K562 (cell line): ENCODE measurements around the gene GNPTAB.

ENCODE experiments used
- CBX2 ChIP-seq: fragments of 200-600 bp; sonication (generic); IDR thresholded peaks from one replicate; pipeline ENCODE4 v1.6.1; 2012; ENCODE audit warnings: mild to moderate bottlenecking, low read length, inconsistent platforms; ENCODE audit not compliant: insufficient read depth, poor library complexity, severe bottlenecking
- MAFF ChIP-seq: IDR thresholded peaks from 2 replicates; pipeline ENCODE4 v1.6.1; 2012; ENCODE audit warnings: low read length, improper control_type of control experiment
- PHF21A ChIP-seq: fragments of 450-650 bp; IDR thresholded peaks from 2 replicates; pipeline ENCODE4 v1.6.1; 2017; ENCODE audit warnings: low read depth, borderline replicate concordance
- SRF ChIP-seq, 2 experiments: fragments of 250-450, 450-650 bp in 1 of 2; sonication (Bioruptor Pico) in 1 of 2; sonication (generic) in 1 of 2; formaldehyde crosslinking; IDR thresholded peaks; 2 replicates each; pipeline versions ENCODE4 v1.5.0 to v1.5.1; 2020 to 2022; ENCODE audit warnings: mild to moderate bottlenecking in 1 of 2, missing genetic modification reagents in 1 of 2

DNA sequence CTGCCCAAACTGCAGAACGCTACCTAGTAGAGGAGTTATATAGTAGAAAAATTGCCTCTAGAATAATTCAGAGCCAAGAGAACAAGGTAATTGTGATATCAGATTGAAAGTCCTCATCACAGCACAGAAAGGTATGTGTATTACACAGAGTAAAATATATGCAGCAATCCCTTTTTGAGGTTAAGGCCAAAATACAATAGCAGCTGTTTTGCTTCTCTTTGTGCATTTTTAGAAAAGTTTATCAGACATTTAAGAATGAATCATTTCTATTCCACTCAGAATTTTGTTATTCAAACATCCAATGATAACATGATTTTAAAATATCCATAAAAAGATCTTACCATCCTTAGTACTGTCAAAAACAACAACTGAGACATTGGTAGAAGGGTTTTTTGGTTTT is 45.1 kb downstream of the GNPTAB start:
- TF ChIP-seq PHF21A (no peak), MAFF (no peak), CBX2 (no peak), SRF (CRISPR knock-in tag; IDR thresholded peaks at IDR 0.05) (no peak)
